HG02970 (cell line): ENCODE data around the gene STIMATE.

Source experiments
- ATAC-seq: cut with Tn5 transposase; IDR thresholded peaks from one replicate; pipeline ENCODE4 v1.9.1; 2021; ENCODE audit warnings: mild to moderate bottlenecking, moderate library complexity, moderate number of reproducible peaks; ENCODE audit not compliant: unreplicated experiment, low FRiP score

Gene STIMATE

DNA sequence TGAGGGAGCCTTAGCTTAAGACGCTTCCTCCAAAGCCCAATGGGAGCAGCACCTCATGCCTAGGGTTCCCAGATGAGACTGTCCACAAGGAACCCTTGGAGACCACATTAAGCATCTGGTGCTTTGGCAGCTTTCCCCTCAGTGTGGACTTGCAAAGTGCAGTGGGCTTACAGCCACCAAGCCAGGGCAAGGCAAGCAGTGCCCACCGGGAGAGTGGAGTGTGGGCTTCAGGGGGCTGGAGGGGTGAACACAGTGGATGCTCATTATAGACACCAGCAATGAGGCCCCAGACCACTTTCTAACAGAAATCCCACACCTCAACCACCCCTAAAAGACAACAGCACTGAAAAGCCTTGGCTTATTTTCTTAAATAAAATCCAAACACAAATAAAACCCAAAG is 53.5 kb downstream of the STIMATE start:
- ATAC-seq, result no peak

- no peak for ATAC-seq
Observed at GRCh38 chr3:52843108-52843865, 54.1 kb downstream of the STIMATE start.

GRCh38 chr3:52842424-52842823 is 54.9 kb downstream of the STIMATE start:
- ATAC-seq, result no peak

DNA sequence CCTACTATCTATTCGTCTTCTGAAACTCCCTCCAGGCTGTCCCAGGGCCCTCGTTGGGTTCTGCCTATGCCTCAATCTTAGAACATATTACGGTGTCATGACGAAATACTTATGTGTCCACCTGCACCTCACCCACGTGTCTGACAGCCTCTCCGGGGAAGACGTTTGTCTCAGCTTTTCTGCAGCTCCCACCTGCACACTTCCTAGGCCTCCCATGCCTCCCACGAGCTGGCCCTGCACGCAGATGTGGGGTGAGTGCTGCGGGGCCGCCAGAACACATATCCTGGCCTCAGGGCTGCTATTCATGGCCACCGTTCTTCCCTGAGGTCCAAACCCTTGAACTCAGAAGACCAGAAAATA is 55.4 kb downstream of the STIMATE start:
- ATAC-seq, result no peak

GRCh38 chr3:52841211-52841980 is 56.0 kb downstream of the STIMATE start:
- no peak for ATAC-seq

DNA sequence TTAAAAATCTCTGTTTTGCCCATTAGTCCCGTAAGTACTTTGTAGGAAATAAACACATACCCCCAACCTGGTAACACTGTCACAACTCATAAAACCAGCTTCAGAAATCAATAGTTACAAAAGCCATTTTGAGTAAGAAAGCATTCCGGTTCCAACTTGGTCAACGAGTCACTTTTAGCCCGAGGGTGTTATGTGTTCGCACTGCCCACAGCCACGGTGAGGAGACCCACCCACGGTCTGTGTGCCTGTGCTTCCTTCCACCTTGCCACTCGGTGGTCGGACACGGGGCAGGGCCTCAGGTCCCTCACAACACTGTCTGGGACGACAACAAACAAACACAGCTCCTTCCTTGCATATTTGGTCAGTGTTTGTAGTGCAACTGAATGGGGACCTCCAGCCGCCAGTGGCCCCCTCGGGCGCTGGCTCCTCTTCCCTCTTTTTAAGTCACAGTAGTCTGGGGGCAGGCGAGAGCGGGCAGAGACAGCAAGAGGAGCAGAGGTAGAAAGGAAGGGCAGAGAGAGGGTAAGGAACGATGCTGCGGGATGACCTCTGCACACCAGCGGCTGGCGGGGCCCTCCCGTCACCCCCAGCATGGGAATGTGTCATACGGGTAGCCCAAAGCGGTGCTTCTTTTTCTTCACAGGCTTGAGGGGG is 57.3 kb downstream of the STIMATE start:
- ATAC-seq, result no peak

DNA sequence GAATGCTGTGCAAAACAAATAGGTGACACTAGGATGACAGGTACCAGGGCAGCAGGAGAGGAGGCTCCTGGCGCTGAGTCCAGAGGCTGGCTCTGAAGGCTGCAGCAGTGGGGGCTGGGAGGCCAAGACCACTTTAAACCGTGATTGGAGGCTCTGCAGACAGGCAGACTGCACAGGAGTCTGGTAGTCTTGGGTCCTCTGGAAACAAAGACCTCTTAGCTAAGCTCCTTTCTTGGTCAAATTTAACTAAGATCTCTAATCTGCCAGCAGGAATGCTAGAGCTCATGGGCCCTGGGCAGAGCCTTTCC is 58.1 kb downstream of the STIMATE start:
- no peak for ATAC-seq

GRCh38 chr3:52838561-52839267 is 58.6 kb downstream of the STIMATE start:
- ATAC-seq, result no peak

DNA sequence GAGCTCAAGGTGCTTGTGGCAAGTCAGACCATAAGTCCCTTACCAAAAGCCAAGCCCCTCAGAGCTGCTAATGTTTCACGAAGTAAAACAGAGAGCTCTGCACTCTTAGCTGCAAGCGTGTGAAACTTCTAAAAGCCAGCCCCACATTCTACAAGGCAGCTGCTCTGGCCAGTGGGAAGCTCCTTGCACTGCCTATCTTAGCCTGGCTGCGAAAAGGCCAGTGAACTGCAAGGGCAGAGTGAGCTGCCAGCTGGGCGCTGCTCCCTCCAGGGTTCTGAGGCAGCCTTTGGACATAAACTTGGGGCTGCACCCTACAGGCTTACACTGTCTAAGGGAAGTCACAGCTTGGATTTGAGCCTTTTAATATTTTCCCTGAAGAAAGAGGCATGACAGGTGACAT is 60.4 kb downstream of the STIMATE start:
- no peak for ATAC-seq

GRCh38 chr3:52836471-52836845 is 60.9 kb downstream of the STIMATE start:
- no peak for ATAC-seq

- ATAC-seq, result no peak
Observed at GRCh38 chr3:52835766-52836470, 61.4 kb downstream of the STIMATE start.

- no peak for ATAC-seq
Observed at GRCh38 chr3:52834871-52835501, 62.4 kb downstream of the STIMATE start, which contains the start of gene MUSTN1. TSS of gene MUSTN1 (minus strand) at chr3:52835019. CDS start at chr3:52834948, 71 bp downstream.

DNA sequence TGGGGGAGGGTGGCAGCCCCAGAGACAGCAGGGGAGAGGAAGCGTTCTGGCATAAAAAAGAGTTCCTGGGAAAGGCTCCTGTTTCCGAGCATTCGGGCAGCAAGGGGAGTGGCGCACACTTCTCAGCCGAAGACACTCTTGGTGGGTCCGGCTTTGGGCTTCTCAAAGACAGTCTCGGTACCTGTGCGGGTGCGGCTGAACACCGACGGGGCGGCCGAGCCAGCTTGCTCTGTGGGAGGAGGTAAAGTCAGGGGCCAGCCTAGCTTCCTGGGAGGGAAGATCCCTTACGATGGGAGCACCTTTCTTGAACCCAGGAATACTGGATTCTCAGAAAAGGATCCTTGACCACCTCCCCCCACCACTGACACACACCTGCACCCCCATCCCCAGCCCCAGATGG is 64.1 kb downstream of the STIMATE start:
- no peak for ATAC-seq

DNA sequence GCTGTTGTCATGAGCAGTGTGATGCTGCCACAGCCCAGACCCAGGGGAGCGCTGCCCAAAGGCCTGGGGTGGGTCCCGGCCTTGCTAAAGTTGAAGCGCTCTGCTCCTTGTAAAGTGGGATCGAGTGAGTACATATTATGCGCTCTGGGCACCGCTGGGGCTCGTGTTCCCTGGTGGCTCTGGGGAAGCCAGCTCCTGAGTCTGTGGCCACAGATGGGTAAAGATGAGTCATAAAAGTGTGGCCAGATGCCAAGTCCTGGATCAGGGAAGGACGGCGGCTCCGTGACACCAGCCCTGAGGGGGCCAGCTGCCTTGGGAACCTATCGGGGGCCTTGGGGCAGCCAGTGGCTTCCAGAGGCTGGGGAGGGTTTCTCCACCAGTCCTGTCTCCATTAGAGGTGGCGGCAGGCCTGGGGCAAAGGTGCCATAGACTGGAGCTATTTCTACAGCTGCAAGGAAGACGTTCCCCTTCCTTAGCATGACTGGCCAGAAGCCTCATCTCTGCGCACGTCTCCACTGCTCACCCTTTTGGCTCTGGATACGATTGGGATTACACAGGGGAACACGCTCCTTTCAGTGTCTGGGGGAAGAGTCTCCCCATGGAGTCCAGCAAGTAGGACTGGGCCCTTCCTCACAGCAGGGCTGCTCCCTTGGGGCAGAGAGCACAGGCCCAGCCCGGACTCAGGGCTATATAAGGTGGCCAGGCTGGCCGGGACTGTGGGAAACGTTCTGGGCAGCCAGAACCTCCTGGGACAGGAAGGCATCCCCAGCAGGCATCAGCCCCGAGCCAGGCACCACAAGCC is 65.6 kb downstream of the STIMATE start:
- no peak for ATAC-seq

- ATAC-seq, result no peak
Observed at GRCh38 chr3:52830535-52831258, 66.7 kb downstream of the STIMATE start, which contains the start of gene ITIH4. TSS of gene ITIH4 (minus strand) at chr3:52830672. CDS start at chr3:52830642, 30 bp downstream.

DNA sequence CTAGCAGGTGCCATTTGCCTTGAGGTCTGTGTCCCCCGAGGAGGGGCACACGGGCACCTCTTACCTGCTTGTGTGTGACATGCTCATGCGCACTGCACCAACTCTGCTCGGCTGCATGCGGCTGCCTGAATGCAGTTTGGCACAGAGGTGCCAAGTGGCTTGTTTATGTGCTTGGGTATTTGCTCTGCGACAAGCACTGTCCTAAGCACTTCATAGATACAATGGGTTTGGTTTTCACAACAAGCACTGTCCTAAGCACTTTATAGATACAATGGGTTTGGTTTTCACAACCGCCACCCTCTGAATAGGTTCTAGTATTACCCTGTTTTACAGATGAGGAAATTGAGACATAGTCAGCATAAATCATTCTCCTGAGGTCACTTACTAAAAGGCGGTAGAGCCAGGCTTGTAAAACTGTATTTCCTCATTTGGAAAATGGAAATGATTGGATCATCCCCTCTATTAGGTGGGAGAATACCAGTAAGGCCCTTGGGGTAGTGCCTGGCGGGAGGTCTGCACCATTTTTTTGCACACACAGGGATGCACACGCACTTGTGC is 67.4 kb downstream of the STIMATE start:
- ATAC-seq, result no peak

DNA sequence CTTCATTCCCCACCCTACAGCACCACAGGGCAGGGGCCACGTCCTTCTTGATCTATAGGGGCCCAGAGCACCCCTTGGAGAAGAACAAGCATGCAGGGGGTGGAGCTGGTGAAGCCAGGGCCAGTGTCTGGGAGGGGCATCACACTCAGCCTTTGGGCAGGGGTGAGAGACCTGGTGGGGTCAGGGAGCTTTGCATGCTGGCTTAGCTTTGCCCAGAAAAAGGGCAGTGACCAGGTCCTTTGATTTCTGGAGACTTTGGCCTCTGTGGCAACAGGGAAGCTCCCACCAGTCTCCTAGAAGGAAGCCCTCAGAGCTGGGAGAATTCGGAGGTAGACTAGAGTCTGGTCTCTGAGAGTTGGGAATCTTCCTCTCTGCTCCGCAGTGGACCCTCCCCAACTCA is 67.9 kb downstream of the STIMATE start:
- ATAC-seq, result no peak

DNA sequence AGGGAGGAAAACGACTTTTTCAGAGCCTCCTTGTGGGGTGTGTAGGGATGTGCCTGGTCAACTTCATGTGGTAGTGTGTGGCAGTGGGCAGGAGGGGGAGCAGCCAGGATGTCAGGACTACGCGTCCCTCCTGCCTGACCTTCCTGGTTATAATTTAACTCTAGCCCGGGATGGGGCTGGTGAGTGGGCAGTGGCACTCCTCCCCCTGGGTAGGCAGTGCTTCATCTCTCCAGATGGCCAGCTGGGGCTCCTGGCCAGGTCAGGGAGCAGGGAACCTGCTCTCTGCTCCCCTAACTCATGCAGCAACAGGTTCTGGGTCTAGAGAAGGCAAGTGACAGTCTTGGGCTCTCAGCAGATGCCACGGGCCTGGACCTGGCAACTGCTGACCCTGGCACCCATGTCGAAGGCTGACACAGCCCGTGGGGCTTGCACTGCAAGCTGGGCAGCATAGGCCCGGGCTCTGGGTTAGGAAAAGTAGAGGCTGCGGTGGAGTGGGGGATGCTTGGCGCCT is 69.4 kb downstream of the STIMATE start:
- no peak for ATAC-seq
